RPMI7951 (cell line): ENCODE data around the gene NAT16. TPM values are rescaled to one million over a fixed set of nuclear protein-coding genes. Genes with fewer than 3 reads are reported as not detected.

ENCODE experiments used
- DNase-seq: peaks from one replicate; pipeline ENCODE4 v3.0.0-alpha.2; 2012; ENCODE audit warnings: low read depth
- total RNA-seq: library from RNA; depleted of rRNA; stranded (reverse); fragments of >200 nt; shearing (Covaris generic); gene quantifications from 2 replicates; pipeline ENCODE4 v1.2.3, GENCODE V29; 2014; rRNA removed

The NAT16 gene
- not detected in 2 replicates for total RNA-seq

DNA sequence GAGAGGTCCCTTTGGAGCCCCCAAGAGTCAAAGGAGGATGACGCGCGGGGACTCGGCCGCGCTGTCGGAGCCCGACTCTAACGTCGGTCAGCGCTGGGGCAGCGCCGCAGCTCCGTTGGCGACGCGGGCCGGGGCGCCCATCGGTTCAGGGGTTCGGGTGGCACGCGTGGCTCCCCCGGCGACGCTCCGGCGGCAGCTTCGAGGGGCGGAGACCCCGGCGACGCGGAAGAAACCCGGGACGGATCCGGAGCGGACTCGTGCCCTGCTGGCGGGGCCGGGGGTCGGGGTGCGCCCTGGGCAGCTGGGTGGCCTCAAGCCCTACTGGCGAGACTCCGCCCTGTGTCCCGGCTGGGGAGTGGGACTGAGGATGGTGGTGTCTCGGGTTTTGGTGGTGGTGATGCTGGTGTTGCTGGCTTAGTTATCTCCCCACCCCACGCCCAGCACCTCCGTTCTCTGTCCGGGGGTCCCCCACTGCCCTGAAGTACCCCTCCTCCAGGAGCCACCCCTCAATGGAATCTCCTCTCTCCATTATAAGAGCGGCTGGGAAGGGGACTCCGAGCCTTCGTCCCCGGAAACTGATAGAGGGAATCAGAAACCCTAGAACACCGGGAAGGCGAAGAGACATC is at the start of gene NAT16:
Gene NAT16, minus strand, starts transcription at position 164 of the 626 bp plus-strand sequence. CDS start 5,486 bp downstream, outside the sequence.
- DNase-seq: no peak

- DNase-seq: no peak
These were observed 46.6 kb upstream of the NAT16 start for GRCh38 chr7:101226721-101227120.

GRCh38 chr7:101225650-101226049 is 45.6 kb upstream of the NAT16 start:
- no peak for DNase-seq

- no peak for DNase-seq
These were observed 43.4 kb upstream of the NAT16 start for GRCh38 chr7:101223528-101223927.

- no peak for DNase-seq
These were observed 42.3 kb upstream of the NAT16 start for GRCh38 chr7:101222275-101222830.

GRCh38 chr7:101220295-101220694 is 40.2 kb upstream of the NAT16 start:
- DNase-seq: no peak

- no peak for DNase-seq
These were observed 38.4 kb upstream of the NAT16 start for GRCh38 chr7:101218236-101219125.

DNA sequence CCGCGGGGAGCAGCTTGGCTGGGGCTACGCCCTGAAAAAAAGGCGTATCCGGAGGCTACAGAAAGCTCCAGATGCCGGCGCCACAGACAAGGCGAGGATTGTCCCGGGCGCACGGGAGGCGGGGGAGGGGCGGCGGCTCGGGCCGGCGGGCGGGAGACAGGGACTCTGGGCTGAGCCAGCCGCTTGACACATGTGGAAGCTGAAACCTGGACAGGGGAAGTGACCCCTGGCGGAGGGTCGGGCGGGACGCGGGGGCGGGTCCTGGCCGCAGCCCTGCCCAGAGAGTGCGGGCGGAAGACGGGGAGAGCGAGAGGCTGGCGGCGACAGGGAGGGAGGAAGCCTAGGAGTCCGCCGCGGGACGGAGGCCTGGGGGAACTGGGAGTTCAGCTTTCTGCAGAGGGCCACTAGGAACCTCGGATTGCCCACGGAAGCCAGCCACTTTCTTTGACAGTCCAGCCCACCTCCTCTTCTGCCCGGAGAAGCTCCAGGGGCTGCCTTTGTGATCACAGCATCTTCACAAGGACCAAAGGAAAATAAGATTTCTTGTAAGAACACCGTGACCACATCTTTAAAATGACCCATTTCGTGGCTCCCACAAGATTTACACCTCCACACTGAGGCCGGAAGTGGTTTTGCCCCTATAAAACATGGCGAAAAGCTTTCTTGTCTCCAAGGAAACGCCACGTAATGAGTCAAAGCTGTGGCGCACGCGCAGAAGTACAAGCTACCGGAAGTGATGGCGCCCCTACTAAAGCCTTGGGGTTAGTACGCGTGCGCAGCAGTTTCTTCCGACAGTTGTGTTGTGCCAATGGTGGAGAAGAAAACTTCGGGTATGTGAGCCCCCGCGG is 37.5 kb upstream of the NAT16 start, which contains the start of the genes PLOD3 and ZNHIT1:
Gene PLOD3, minus strand, starts transcription at position 194 of the 848 bp plus-strand sequence. CDS start 307 bp downstream, outside the sequence.
Gene ZNHIT1, plus strand, starts transcription at position 778 of the 848 bp plus-strand sequence. Its CDS starts 31 bp downstream, at position 809.
- peak; percentile 97 for DNase-seq

- peak; percentile 37 for DNase-seq
These were observed 36.8 kb upstream of the NAT16 start for GRCh38 chr7:101216860-101217387.

DNA sequence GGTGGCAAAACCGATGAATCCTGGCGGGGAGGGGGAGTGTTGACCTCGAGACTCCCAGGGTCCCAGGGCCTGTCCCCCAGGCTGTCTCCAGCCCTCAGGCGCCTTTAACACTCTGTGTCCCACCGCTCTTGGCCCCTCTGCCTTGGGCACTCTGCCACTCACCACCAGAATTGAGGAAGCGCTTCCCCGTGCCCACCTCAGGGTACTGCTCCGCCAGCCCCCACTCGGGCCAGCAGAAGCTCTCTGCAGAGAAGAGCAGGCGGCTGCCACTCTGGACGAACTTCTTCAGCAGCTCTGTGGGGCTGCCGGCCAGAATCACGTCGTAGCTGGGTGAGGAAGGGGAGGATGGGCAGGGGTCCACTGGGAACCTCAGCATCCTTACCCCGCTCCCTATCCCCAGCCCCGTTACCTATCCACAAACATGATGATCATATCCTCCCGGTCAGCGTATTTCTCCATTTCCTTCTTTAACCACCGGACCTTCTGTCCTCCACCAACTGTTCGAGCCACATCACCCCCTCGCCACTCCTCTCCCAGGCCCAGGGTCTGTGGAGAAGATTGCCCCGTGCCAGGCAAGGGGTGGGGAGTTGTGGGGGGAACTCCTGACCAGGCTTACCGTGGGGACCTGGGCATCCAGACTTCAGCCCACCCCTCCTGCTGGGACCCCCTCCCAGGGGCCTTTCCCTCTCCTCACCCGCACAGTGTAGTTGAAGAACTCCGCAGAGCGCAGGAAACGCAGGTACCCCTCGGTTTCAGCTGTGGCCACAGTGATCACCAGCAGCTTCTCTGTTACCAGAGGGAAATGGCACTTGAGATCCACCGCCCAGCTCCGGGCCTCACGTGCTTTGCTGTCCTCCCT is 36.1 kb upstream of the NAT16 start:
- DNase-seq: no peak

DNA sequence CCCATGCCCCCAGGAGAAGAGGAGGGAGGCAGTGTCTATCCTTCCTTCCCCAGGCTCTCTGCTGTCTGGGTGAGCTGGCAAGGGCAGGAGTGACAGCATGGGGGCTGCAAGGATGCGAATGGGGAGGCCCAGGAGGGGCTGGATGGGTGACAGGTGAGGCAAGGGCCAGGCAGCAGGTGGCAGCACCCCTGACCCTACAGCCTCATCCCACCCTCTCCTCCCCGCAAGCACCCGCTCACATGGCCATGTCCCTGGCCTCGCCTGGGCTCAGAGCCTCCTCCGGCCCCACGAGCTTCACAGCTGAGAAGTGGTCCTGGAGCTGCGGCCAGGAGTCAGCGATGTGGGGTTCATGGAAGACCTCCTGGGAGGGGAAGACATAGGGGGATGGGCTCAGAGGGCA is 31.9 kb upstream of the NAT16 start:
- no peak for DNase-seq

GRCh38 chr7:101211501-101211900 is 31.4 kb upstream of the NAT16 start:
- DNase-seq: no peak

- DNase-seq: no peak
These were observed 30.1 kb upstream of the NAT16 start for GRCh38 chr7:101210143-101210542.

- no peak for DNase-seq
These were observed 28.7 kb upstream of the NAT16 start for GRCh38 chr7:101208794-101209193.

DNA sequence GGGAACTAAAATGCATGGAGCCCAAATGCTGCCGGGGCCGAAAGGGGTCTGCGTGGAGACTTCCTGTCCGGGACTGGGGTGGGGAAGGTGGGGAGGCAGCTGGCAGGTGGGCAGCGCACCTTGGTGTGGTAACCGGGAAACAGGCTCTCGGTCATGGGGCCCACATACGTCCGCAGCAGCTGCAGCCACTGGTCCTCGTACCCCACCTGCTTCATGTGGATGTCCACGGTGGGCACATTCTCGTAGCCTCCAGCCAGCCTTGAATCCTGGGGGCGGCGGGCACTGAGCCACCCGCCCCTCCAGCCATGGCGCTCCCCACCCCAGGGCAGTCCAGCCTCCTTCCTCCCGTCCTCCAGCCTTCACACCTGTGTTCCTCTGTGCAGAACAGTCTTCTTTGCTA is 27.4 kb upstream of the NAT16 start:
- DNase-seq: no peak

GRCh38 chr7:101206665-101207042 is 26.6 kb upstream of the NAT16 start:
- DNase-seq: no peak

GRCh38 chr7:101205901-101206664 is 26.0 kb upstream of the NAT16 start:
- DNase-seq: no peak

- DNase-seq: peak; percentile 58
These were observed 23.9 kb upstream of the NAT16 start for GRCh38 chr7:101203740-101204738.
